MCF 10A (cell line): ENCODE data around the gene RTP4. TPM values are rescaled to one million over a fixed set of nuclear protein-coding genes. Genes with fewer than 3 reads are reported as not detected.
"Not testable (repeated sequence)": the region's sequence is repeated elsewhere in the genome, so short reads cannot be mapped to it uniquely, and the experiment has no call there.

Experiments used
- BruUV-seq: library from RNA; stranded (reverse); fragments of 400-500 nt; replicated peaks from 2 replicates; lab custom pipeline; 2021; lab: Mats Ljungman, UMichigan
- CTCF ChIA-PET: fragments of 300-600 bp; sonication (Branson Sonifier 250); formaldehyde crosslinking; extraction: SDS; loops from one replicate; lab custom pipeline; 2021; ENCODE audit warnings: antibody characterized with exemption, inconsistent platforms; lab: Yijun Ruan, JAX
- POLR2A ChIA-PET: fragments of 300-600, 350-650 bp; sonication (Branson Sonifier 250); formaldehyde crosslinking; extraction: SDS; loops from one replicate; lab custom pipeline; 2020; ENCODE audit warnings: antibody characterized with exemption, inconsistent platforms; lab: Yijun Ruan, JAX
- DNase-seq: peaks from one replicate; pipeline ENCODE4 v3.0.0-alpha.2; 2018; ENCODE audit not compliant: unreplicated experiment
- H3K27ac Mint-ChIP-seq: one replicate; pipeline ENCODE4 v1.8.0; 2022; ENCODE audit warnings: mild to moderate bottlenecking, low read depth, mixed read lengths; ENCODE audit not compliant: unreplicated experiment
- H3K27me3 Mint-ChIP-seq: one replicate; pipeline ENCODE4 v1.8.0; 2022; ENCODE audit warnings: mixed read lengths; ENCODE audit not compliant: insufficient read depth, unreplicated experiment
- H3K36me3 Mint-ChIP-seq: one replicate; pipeline ENCODE4 v1.8.0; 2022; ENCODE audit warnings: mild to moderate bottlenecking, moderate library complexity, mixed read lengths; ENCODE audit not compliant: insufficient read depth, unreplicated experiment
- H3K4me1 Mint-ChIP-seq: one replicate; pipeline ENCODE4 v1.8.0; 2022; ENCODE audit warnings: mixed read lengths; ENCODE audit not compliant: insufficient read depth, unreplicated experiment
- H3K4me3 Mint-ChIP-seq: one replicate; pipeline ENCODE4 v1.8.0; 2022; ENCODE audit warnings: mild to moderate bottlenecking, moderate library complexity, mixed read lengths; ENCODE audit not compliant: unreplicated experiment
- H3K9me3 Mint-ChIP-seq: one replicate; pipeline ENCODE4 v1.8.0; 2022; ENCODE audit warnings: mixed read lengths; ENCODE audit not compliant: unreplicated experiment
- CTCF ChIP-seq: fragments of 200-600 bp; IDR thresholded peaks from one replicate; pipeline ENCODE4 v1.8.0; 2022; ENCODE audit warnings: antibody characterized with exemption, mild to moderate bottlenecking; ENCODE audit not compliant: unreplicated experiment
- intact Hi-C: fragments of 100-400 bp; cut with micrococcal nuclease; formaldehyde crosslinking; loops from 2 replicates; pipeline ENCODE4 v1.14.1; 2022
- total RNA-seq: library from RNA; stranded (reverse); gene quantifications from 2 replicates; pipeline ENCODE4 v1.2.3, GENCODE V29; 2022

RTP4 gene
- total RNA-seq, 1 experiment from 2014 or later, result not detected

DNA sequence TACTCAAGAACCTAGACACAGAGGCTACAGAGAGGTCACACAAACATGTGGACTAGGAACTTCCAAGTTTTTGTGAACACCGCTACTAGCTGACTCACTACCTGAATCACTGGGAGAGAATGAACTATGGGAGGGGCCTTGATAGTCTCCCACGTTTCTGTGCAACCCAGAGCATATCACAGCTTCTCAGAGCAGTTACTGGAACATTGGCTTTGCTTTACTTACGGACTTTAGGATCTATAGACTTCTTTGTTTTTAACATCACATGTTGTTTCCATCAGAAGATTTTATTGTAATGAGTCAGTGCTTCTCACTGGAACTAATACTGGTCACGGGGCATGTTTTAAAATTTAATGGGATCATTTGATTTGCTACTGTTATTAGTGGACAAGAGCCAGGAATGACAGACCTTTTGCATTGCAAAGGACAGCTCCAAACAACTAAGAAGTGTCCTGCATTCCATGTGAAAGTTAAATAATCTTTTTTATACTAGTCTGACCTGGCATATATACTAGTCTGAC lies 35.6 kb downstream of the RTP4 start:
- no TSS peak for BruUV-seq
- intact Hi-C loops, result no loop called here
- POLR2A ChIA-PET, result interaction anchor here (0.6 to 1.5 kb wide), 4 partner anchors 10 to 223 kb away, joined by 3 to 4 read pairs (median 3); no protein-coding TSS in a partner anchor
- peak overlapping the region; percentile 74 for H3K27ac Mint-ChIP-seq
- H3K9me3 Mint-ChIP-seq, result no peaks in the 10 kb centered on the region
- H3K27me3 Mint-ChIP-seq, result peaks cover 3% of the 10 kb centered on the region
- CTCF ChIA-PET, result interaction anchor here (0.5 to 1.0 kb wide), 3 partner anchors 86 to 273 kb away, joined by 3 read pairs; no protein-coding TSS in a partner anchor
- peak; percentile 95 for DNase-seq
- H3K36me3 Mint-ChIP-seq, result no peaks in the 10 kb centered on the region
- peaks cover 9% of the 10 kb centered on the region for H3K4me1 Mint-ChIP-seq
- TF ChIP-seq CTCF, result no peak
- peak overlapping the region; percentile 51 for H3K4me3 Mint-ChIP-seq

- Mint-ChIP-seq H3K27me3 (peaks cover 14% of the 10 kb centered on the region), H3K4me3 (no peak overlapping the region), H3K27ac (no peak overlapping the region), H3K4me1 (peaks cover 9% of the 10 kb centered on the region), H3K36me3 (no peaks in the 10 kb centered on the region), H3K9me3 (no peaks in the 10 kb centered on the region)
- DNase-seq, result no peak
- TF ChIP-seq CTCF, result no peak
- intact Hi-C loops, result no loop called here
- CTCF ChIA-PET, result no interaction called here
- BruUV-seq, result no TSS peak
- POLR2A ChIA-PET, result no interaction called here
These were observed 38.7 kb downstream of the RTP4 start for GRCh38 chr3:187406927-187407326.

DNA sequence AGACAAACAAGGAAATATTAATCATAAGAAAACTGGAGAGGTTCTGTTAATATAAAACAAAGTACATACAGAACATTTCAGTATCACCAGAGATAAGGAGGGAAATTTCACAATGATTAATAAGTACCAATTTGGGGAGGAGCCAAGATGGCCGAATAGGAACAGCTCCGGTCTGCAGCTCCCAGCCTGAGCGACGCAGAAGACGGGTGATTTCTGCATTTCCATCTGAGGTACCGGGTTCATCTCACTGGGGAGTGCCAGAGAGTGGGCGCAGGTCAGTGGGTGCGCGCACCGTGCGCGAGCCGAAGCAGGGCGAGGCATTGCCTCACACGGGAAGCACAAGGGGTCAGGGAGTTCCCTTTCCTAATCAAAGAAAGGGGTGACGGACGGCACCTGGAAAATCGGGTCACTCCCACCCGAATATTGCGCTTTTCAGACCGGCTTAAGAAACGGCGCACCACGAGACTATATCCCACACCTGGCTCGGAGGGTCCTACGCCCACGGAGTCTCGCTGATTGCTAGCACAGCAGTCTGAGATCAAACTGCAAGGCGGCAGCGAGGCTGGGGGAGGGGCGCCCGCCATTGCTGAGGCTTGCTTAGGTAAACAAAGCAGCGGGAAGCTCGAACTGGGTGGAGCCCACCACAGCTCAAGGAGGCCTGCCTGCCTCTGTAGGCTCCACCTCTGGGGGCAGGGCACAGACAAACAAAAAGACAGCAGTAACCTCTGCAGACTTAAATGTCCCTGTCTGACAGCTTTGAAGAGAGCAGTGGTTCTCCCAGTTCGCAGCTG lies 44.0 kb downstream of the RTP4 start:
- H3K9me3 Mint-ChIP-seq, H3K27ac Mint-ChIP-seq, H3K4me3 Mint-ChIP-seq, BruUV-seq, DNase-seq, H3K4me1 Mint-ChIP-seq, CTCF ChIA-PET, H3K36me3 Mint-ChIP-seq, POLR2A ChIA-PET, intact Hi-C loops: not testable (repeated sequence)
- peaks cover 14% of the 10 kb centered on the region for H3K27me3 Mint-ChIP-seq

Other genes with a start within 250 kb of the RTP4 start
- 1.0 and 3.3 TPM in 2 replicates for gene RPL39L, start 228.9 kb upstream of the RTP4 start, total RNA-seq
- gene RTP1, start 170.9 kb upstream of the RTP4 start, total RNA-seq, result not detected in 2 replicates
- gene MASP1, start 76.6 kb upstream of the RTP4 start, total RNA-seq, result not detected in 2 replicates